AG04449 (cell line): ENCODE results near the gene TFDP2.
"Not testable (repeated sequence)": the region's sequence is repeated elsewhere in the genome, so short reads cannot be mapped to it uniquely, and the experiment has no call there.

Source experiments
- CTCF ChIA-PET: fragments of 350-600 bp; formaldehyde crosslinking; extraction: SDS; loops from one replicate; lab custom pipeline; 2021; ENCODE audit warnings: antibody characterized with exemption; lab: Yijun Ruan, JAX
- POLR2A ChIA-PET: fragments of 400-600, 350-600 bp; formaldehyde crosslinking; extraction: SDS; loops from one replicate; lab custom pipeline; 2020; ENCODE audit warnings: antibody characterized with exemption, inconsistent platforms; lab: Yijun Ruan, JAX
- DNase-seq: peaks from one replicate; pipeline ENCODE4 v3.0.0-alpha.2; 2010; ENCODE audit warnings: low read depth, low spot score
- H3K4me3 ChIP-seq: 2 replicates; pipeline ENCODE4 v1.5.1; 2011; ENCODE audit warnings: low read depth, mild to moderate bottlenecking, control low read depth, low read length
- TF ChIP-seq, protein P1 (sequence below): IDR thresholded peaks from one replicate; pipeline ENCODE4 v1.5.1; 2011; ENCODE audit warnings: mild to moderate bottlenecking, moderate library complexity, low read length, control low read depth, inconsistent platforms; ENCODE audit not compliant: insufficient read depth; ENCODE audit errors: missing control alignments

The TFDP2 gene

DNA sequence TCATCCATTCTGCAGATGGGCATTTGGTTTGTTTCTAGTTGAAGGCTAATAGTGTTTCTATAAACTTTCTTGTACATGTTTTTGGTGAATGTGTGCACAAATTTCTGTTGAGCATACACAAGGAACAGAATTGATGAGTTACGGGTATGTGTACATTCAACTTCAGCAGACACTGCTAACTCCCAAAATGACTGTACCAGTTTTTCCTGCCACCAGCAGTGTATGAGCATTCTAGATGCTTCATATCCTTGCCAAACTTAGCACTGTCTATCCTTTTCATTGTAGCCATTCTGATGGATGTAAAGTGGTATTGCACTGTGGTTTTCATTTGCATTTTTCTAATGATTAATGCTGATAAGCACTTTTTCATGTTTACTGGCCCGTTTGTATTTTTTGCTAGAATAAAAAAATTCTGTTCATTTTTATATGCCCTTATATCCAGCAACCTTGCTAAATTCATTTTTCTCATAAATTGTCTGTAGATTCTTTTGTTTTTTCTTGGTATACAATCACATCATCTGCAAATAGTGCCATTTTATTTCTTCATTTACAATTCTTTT lies 162.7 kb downstream of the TFDP2 start:
- no peak for DNase-seq
- TF ChIP-seq, protein P1, sequence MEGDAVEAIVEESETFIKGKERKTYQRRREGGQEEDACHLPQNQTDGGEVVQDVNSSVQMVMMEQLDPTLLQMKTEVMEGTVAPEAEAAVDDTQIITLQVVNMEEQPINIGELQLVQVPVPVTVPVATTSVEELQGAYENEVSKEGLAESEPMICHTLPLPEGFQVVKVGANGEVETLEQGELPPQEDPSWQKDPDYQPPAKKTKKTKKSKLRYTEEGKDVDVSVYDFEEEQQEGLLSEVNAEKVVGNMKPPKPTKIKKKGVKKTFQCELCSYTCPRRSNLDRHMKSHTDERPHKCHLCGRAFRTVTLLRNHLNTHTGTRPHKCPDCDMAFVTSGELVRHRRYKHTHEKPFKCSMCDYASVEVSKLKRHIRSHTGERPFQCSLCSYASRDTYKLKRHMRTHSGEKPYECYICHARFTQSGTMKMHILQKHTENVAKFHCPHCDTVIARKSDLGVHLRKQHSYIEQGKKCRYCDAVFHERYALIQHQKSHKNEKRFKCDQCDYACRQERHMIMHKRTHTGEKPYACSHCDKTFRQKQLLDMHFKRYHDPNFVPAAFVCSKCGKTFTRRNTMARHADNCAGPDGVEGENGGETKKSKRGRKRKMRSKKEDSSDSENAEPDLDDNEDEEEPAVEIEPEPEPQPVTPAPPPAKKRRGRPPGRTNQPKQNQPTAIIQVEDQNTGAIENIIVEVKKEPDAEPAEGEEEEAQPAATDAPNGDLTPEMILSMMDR, result no peak
- POLR2A ChIA-PET, result no interaction called here
- CTCF ChIA-PET, result no interaction called here
- no peak overlapping the region for H3K4me3 ChIP-seq

DNA sequence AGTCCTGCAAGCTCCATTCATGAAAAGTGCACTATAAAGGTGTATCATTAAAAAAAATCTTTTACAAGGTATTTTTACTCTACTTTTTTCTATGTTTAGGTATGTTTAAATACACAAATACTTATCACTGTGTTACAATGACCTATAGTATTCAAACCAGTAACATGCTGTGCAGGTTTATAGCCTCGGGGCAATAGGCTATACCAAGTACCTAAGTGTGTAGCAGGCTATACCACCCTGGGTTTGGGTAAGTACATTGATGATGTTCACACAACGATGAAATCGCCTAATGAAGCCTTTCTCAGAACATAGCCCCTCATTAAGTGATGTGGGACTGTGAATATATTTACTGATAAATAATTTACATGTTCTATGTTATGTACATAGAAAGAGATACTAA lies 168.3 kb downstream of the TFDP2 start:
- POLR2A ChIA-PET, result no interaction called here
- H3K4me3 ChIP-seq, result no peak overlapping the region
- TF ChIP-seq, protein P1, result no peak
- CTCF ChIA-PET, result interaction anchor here (1.0 kb wide), 1 partner anchor 18 kb away, joined by 3 read pairs; no protein-coding TSS in a partner anchor
- DNase-seq, result no peak

DNA sequence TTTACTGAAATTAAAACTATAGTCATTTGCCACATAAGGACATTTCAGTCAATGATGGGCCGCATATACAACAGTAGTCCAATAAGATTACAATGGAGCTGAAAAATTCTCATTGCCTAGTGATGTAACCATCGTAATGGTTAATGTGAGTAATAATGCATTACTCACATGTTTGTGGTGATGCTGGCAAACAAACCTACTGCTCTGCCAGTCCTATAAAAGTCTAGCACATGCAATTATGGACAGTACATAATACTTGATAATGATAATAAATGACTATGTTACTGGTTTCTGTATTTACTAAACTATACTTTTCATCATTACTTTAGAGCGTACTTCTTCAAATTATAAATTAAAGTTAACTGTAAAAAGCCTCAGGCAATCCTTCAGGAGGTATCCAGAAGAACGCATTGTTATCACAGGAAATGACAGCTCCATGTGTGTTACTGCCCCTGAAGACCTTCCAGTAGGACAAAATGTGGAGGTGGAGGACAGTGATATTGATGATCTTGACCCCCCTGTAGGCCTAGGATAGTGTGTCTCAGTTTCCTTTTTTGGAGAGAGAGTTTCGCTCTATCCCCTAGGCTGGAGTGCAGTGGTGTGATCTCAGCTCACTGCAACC lies 170.2 kb downstream of the TFDP2 start:
- ChIA-PET POLR2A (no interaction called here), CTCF (no interaction called here)
- DNase-seq, result peak; percentile 68
- no peak overlapping the region for H3K4me3 ChIP-seq
- TF ChIP-seq, protein P1, result no peak

DNA sequence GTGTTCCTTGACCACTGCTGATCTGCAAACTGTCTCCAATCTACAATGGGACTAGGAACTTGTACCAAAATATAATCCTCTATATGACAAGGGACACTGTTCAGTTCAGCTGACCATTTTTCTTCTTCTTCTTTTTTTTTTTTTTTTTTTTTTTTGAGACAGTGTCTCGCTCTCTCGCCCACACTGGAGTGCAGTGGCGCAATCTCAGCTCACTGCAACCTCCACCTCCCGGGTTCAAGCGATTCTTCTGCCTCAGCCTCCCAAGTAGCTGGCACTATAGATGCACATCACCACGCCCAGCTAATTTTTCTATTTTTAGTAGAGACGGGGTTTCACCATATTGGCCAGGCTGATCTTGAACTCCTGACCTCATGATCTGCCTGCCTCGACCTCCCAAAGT lies 174.6 kb downstream of the TFDP2 start:
- H3K4me3 ChIP-seq, DNase-seq, CTCF ChIA-PET, POLR2A ChIA-PET: not testable (repeated sequence)

DNA sequence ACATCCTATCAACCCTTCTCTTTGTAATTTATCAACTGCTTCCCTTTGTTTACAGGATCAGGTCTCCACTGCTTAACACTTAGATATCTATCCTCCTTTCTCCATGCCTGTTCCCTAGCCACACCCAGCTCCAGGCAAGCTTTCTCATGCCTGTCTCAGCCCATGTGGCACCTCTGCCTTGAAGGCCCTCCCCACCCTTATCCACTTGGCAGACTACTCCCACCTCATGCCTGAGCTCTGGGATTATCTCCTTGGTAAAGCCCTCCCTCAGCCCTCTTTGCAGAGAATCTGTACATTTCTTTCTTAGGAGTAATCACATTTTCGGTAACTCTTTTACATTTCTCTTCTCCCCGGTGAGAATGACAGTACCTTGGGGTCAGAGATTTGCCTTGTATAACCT lies 176.9 kb downstream of the TFDP2 start:
- DNase-seq, result no peak
- CTCF ChIA-PET, result interaction anchor here (3.4 to 3.5 kb wide), 2 partner anchors 9 to 11 kb away, joined by 12 to 15 read pairs; no protein-coding TSS in a partner anchor
- TF ChIP-seq, protein P1, result no peak
- H3K4me3 ChIP-seq, result no peak overlapping the region
- POLR2A ChIA-PET, result no interaction called here

DNA sequence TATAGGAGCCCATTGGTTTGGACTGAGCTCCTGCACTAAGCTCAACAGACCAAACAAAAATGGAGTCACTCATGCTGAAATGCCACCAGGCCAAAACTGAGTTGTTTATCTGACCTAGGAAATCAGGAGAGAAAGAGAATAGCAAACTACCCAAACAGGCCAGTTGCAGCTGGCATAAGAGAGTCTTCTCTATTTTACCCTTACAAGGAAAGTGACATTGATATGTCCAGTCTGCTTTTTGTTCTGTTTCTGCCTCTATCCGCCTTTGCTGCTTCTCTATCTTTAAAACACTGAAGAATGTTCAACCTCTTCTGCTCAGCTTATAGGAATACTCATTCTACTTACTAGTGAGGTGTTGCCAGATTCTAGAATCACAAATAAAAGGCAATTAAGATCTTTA lies 177.8 kb downstream of the TFDP2 start:
- H3K4me3 ChIP-seq, result no peak overlapping the region
- TF ChIP-seq, protein P1, result no peak
- no peak for DNase-seq
- CTCF ChIA-PET, result interaction anchor here (3.4 to 3.5 kb wide), 2 partner anchors 8 to 10 kb away, joined by 12 to 15 read pairs; no protein-coding TSS in a partner anchor
- POLR2A ChIA-PET, result no interaction called here
